ENCODE measurements around the gene STXBP1.

Gene STXBP1

GRCh38 chr9:127739614-127740330 lies 127.7 kb downstream of the STXBP1 start:
- DNase-seq: no peak

GRCh38 chr9:127741831-127742434 lies 129.9 kb downstream of the STXBP1 start:
- no peak for DNase-seq

All from NCI-H1105 treated with DMSO at 0.1 percent for 48 hours (cell line).